ENCODE measurements around the gene SERPINB13.
"Not testable (repeated sequence)": the region's sequence is repeated elsewhere in the genome, so short reads cannot be mapped to it uniquely, and the experiment has no call there.

SERPINB13 gene

GRCh38 chr18:63590966-63591695 lies 4.0 kb downstream of the SERPINB13 start:
- DNase-seq = no peak

DNA sequence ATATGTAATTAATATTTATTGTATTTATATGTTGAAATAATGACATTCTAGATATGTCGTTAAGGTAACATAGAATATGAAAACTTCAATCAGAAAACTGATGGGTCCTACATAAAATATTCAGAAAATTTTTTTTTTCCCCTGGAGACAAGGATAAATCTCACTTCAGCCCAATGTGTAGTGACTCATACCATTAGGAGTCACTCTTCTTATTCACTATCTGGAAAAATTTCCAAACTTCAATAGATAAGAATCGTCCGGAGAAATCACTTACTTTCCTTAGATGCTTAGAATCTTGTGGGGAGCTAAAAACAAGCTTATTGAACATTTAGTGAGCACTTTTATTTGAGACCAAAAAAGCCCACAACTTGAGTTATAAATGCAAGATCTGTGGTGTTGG lies 4.6 kb downstream of the SERPINB13 start:
- DNase-seq = no peak

DNA sequence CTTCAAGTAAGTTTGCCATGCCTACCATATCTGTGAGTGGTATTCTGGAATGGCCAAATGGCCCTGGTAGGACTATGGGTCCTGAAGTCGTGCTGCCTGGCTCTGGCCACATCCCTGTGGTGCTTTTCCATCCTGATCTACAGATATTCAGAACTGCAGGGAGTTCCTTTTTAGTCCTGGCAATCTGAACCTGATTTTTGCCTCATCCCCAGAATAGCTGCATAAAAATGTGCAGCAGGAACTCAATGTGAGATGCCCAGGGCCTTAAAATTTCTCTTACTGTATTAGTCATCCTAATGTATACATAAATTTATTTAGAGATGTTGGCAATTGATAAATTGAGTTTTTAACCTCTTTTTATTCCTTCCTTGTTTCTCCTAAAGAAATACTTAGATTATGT lies 5.3 kb downstream of the SERPINB13 start:
- DNase-seq = no peak

DNA sequence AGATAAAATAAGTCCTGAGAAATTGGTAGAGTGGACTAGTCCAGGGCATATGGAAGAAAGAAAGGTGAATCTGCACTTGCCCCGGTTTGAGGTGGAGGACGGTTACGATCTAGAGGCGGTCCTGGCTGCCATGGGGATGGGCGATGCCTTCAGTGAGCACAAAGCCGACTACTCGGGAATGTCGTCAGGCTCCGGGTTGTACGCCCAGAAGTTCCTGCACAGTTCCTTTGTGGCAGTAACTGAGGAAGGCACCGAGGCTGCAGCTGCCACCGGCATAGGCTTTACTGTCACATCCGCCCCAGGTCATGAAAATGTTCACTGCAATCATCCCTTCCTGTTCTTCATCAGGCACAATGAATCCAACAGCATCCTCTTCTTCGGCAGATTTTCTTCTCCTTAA lies 9.8 kb downstream of the SERPINB13 start:
- no peak for DNase-seq

DNA sequence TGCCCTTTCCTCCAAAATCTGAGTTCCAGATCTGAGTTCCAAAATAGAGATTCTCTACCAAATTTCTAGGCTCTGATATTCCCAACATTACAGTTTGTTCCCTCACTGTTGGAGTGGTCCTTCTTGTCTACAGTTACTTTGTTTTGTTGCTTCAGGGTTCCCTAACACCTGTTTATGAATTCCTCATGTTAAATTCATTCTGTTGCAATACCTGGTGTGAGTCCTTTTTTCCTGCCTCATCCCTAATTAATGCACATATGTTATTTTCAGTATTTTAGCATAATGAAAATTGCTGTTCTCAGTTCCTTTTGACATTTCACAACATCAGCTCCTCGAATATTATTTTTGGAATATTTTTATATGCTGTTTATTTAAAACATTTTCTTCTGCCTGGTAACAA lies 16.2 kb downstream of the SERPINB13 start:
- DNase-seq = no peak

GRCh38 chr18:63603772-63604171 lies 16.6 kb downstream of the SERPINB13 start:
- no peak for DNase-seq

GRCh38 chr18:63604791-63605567 lies 17.8 kb downstream of the SERPINB13 start:
- no peak for DNase-seq

DNA sequence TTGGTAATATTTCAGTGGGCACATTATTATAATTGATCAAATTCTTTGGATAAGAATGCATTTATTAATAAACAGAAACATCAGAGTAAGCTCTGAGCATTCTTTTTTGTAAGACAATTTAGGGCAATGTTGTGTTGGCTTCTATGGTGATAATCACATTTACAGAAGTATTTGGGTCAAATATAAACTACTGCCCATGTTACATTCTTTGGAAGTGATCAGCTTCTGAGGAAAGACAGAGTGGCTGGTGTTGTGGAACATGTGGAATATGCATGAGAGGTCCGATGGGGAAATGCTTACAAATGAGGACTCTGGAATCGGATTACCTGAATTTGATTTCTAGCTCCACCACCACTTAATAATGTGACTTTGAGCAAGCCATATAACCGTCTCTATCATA lies 19.4 kb downstream of the SERPINB13 start:
- DNase-seq = no peak

GRCh38 chr18:63613420-63613819 lies 26.3 kb downstream of the SERPINB13 start:
- DNase-seq = no peak

- DNase-seq = no peak
These were observed 30.1 kb downstream of the SERPINB13 start for GRCh38 chr18:63617049-63617914.

GRCh38 chr18:63617915-63618234 lies 30.7 kb downstream of the SERPINB13 start:
- no peak for DNase-seq

DNA sequence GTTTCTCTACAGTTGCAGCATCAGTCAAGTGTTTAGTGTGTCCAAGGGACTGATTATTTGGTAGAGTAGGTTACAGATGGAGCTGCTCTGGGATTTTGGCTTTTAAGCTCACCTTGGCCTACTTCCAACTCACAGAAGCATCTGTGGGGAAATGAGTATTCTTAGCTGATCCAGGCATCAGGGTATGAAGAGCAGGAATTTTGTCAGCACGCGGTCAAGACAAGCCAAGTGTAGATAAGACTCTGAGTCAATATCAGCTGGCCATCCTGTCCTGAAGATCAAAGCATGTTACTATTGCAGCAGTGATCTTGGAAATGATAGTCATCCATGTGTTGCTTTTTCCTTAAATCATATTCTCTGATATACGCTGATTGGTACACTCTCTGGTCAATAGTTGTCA lies 32.5 kb downstream of the SERPINB13 start:
- DNase-seq = no peak

GRCh38 chr18:63624863-63625262 lies 37.7 kb downstream of the SERPINB13 start:
- no peak for DNase-seq

DNA sequence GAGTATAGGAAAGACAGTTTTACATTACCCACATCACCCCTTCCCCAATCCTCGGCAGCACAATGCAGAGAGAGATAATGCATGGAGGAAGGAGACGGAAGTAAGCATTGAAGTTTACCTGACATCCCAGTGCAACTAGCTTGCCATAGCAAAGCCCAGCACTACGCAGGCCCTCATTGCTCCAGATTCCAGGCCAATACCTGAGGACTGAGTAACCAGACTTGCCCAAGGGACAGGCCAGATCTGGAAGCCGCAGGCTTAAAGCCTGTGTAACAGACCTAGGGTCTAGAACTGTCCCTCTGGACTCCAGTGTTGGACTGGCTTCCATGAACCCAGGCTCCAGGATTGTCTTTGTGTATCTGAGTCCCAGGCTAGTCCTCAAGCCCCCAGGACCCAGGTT lies 39.3 kb downstream of the SERPINB13 start:
- DNase-seq = no peak

DNA sequence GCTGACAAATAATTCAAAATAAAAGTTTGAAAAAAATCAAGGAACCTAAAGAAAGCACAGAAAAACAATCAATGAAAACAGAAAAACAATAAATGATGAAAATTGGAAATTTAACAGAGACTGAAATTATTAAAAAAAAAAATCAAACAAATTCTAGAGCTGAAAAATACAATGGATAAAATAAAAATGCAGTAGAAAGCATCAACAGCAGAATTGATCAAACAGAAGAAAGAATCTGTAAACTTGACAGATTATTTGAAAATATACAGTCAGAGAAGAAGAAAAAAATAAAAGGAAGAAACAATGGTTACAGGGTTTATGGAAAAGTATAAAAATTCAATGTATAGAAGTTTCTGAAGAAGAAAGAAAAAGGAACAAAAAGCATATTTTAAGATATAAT lies 40.7 kb downstream of the SERPINB13 start:
- no peak for DNase-seq

DNA sequence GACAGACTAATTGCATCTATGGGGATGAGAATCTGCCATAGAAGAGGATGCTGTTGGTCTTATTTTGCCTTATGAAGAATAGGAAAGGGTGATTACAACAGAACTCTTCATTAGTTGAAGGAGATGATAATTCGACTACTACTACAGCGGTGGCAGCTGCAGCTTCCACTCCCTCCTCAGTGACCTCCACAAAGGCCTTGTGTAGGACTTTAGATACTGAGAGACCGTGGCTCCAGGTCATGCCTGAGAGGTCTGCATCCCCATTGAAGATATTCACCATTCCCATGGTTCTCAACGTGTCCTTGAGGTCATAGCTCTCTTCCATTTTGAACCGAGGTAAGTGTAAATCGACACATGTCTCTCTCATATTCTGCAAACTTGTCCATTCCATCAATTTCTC lies 50.6 kb downstream of the SERPINB13 start:
- no peak for DNase-seq

DNA sequence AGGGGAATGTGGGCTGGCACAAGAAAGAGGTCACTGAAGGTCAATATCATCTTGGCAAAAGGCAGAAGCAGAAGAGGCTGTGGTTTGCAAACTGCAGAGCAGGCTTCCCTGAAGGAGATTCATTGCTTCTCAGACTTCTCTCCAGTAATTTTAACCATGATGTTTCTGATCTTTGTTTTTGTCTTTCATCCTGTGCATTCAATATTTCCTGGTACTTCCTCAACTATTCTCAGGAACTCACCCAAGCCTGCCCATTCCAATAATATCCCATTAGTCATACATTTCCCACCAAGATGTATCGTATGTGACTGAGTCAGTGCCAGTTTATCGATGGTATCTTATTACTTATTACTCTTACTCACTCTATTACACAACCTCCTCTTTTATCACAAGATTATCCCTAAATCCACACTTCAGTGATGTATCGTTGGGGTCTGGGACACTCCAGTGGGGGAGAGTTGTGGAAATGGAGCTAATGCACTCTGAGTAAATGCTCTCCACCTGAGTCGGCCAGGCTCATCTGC lies 54.1 kb downstream of the SERPINB13 start:
- DNase-seq = not testable (repeated sequence)

- not testable (repeated sequence) for DNase-seq
These were observed 55.7 kb downstream of the SERPINB13 start for GRCh38 chr18:63642668-63643356.

GRCh38 chr18:63644142-63644541 lies 57.0 kb downstream of the SERPINB13 start, which contains the start of gene SERPINB4:
SERPINB4 (minus strand) TSS chr18:63644256; CDS start chr18:63643577, 679 bp downstream.
- DNase-seq = not testable (repeated sequence)

- DNase-seq = not testable (repeated sequence)
These were observed 57.6 kb downstream of the SERPINB13 start for GRCh38 chr18:63644694-63645093.

- DNase-seq = no peak
These were observed 59.8 kb downstream of the SERPINB13 start for GRCh38 chr18:63646936-63647335.

DNA sequence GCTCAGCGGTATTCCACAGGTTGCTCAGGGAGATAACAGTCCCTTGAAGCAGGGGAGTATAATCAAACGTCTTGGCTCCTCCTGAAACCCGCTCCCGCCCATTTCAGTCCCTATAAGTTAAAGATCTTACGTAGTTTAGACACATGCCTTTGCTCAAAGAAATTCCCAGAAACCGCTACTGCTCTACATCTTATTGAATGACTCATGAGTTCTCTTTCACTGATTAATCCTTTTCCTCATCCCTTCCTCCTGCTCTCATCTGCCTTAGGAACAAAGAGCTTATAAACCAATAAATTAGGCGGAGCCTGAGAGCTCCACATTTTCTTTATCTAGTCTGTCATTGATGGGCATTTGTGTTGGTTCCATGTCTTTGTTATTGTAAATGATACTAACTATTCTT lies 61.1 kb downstream of the SERPINB13 start:
- no peak for DNase-seq

Data from CD4-positive, alpha-beta T cell treated with Interleukin-10 for 1 hour (primary cell).